ENCODE measurements around the gene ITPR1.
"Not testable (repeated sequence)": the region's sequence is repeated elsewhere in the genome, so short reads cannot be mapped to it uniquely, and the experiment has no call there.

The ITPR1 gene

GRCh38 chr3:4574426-4574965 is 81.3 kb downstream of the ITPR1 start:
- FAIRE-seq = no peak

- no peak for FAIRE-seq
Observed at GRCh38 chr3:4575381-4575780, 82.2 kb downstream of the ITPR1 start.

- FAIRE-seq = no peak
Observed at GRCh38 chr3:4577721-4578120, 84.6 kb downstream of the ITPR1 start.

GRCh38 chr3:4580346-4581123 is 87.4 kb downstream of the ITPR1 start:
- FAIRE-seq = no peak

- no peak for FAIRE-seq
Observed at GRCh38 chr3:4581124-4581424, 87.9 kb downstream of the ITPR1 start.

GRCh38 chr3:4581498-4581897 is 88.3 kb downstream of the ITPR1 start:
- no peak for FAIRE-seq

- FAIRE-seq = no peak
Observed at GRCh38 chr3:4581920-4582611, 88.9 kb downstream of the ITPR1 start.

- FAIRE-seq = no peak
Observed at GRCh38 chr3:4582624-4583023, 89.5 kb downstream of the ITPR1 start.

- no peak for FAIRE-seq
Observed at GRCh38 chr3:4583416-4583815, 90.3 kb downstream of the ITPR1 start.

- no peak for FAIRE-seq
Observed at GRCh38 chr3:4584456-4585249, 91.5 kb downstream of the ITPR1 start.

- no peak for FAIRE-seq
Observed at GRCh38 chr3:4586381-4586780, 93.2 kb downstream of the ITPR1 start.

- FAIRE-seq = no peak
Observed at GRCh38 chr3:4587061-4587837, 94.1 kb downstream of the ITPR1 start.

GRCh38 chr3:4587838-4588105 is 94.6 kb downstream of the ITPR1 start:
- FAIRE-seq = no peak

GRCh38 chr3:4588466-4588865 is 95.3 kb downstream of the ITPR1 start:
- no peak for FAIRE-seq

GRCh38 chr3:4589475-4590097 is 96.4 kb downstream of the ITPR1 start:
- FAIRE-seq = no peak

GRCh38 chr3:4590849-4591248 is 97.7 kb downstream of the ITPR1 start:
- not testable (repeated sequence) for FAIRE-seq

GRCh38 chr3:4591669-4592068 is 98.5 kb downstream of the ITPR1 start:
- no peak for FAIRE-seq

GRCh38 chr3:4593014-4593413 is 99.9 kb downstream of the ITPR1 start:
- no peak for FAIRE-seq

- no peak for FAIRE-seq
Observed at GRCh38 chr3:4595710-4596113, 102.6 kb downstream of the ITPR1 start.

- no peak for FAIRE-seq
Observed at GRCh38 chr3:4596612-4597011, 103.5 kb downstream of the ITPR1 start.

GRCh38 chr3:4597208-4597985 is 104.2 kb downstream of the ITPR1 start:
- FAIRE-seq = no peak

GRCh38 chr3:4598232-4598631 is 105.1 kb downstream of the ITPR1 start:
- FAIRE-seq = not testable (repeated sequence)

All from TTC549 (cell line).